Ascending aorta (tissue), 2 donors: ENCODE data around the gene MTOR. TPM values are rescaled to one million over a fixed set of nuclear protein-coding genes. Genes with fewer than 3 reads are reported as not detected.

Experiments used
- DNase-seq, 2 donors: peaks; one replicate each; pipeline ENCODE4 v3.0.0-alpha.2; 2019; ENCODE audit warnings: low spot score in 2 of 2
- H3K27ac ChIP-seq, 2 donors: fragments of 200-600 bp; sonication (generic); one replicate each; pipeline ENCODE4 v1.5.1; 2016 to 2017; ENCODE audit warnings: mild to moderate bottlenecking in 1 of 2
- H3K27me3 ChIP-seq: fragments of 200-600 bp; sonication (generic); one replicate; pipeline ENCODE4 v1.5.1; 2017
- H3K36me3 ChIP-seq, 2 donors: fragments of 200-600 bp; sonication (generic); one replicate each; pipeline ENCODE4 v1.5.1; 2016
- H3K4me1 ChIP-seq, 2 donors: fragments of 200-600 bp; sonication (generic); one replicate each; pipeline ENCODE4 v1.5.1; 2016 to 2017; ENCODE audit warnings: mild to moderate bottlenecking in 1 of 2
- H3K4me3 ChIP-seq, 2 donors: fragments of 200-600 bp; sonication (generic); one replicate each; pipeline ENCODE4 v1.5.1; 2016 to 2017; ENCODE audit warnings: mild to moderate bottlenecking in 1 of 2
- H3K9me3 ChIP-seq, 2 donors: fragments of 200-600 bp; sonication (generic); one replicate each; pipeline ENCODE4 v1.5.1; 2016
- intact Hi-C: fragments of 100-400 bp; cut with DNase I; formaldehyde crosslinking; loops from one replicate; pipeline ENCODE4 v1.15.1; 2023
- total RNA-seq: library from RNA; depleted of rRNA; stranded (reverse); fragments of >200 nt; gene quantifications from one replicate; pipeline ENCODE4 v1.1.0, GENCODE V29; 2016
- TF ChIP-seq, protein P1 (sequence below), 3 experiments: fragments of 200-600 bp in 2 of 3; fragments of 450-650 bp in 1 of 3; sonication (generic) in 2 of 3; IDR thresholded peaks; one replicate each; pipeline ENCODE4 v1.5.1; 2016 to 2019; ENCODE audit warnings: antibody characterized with exemption in 3 of 3, mild to moderate bottlenecking in 1 of 3, moderate library complexity in 1 of 3

Gene MTOR
- total RNA-seq, 1 donor from 2014 or later: 28.0 TPM

DNA sequence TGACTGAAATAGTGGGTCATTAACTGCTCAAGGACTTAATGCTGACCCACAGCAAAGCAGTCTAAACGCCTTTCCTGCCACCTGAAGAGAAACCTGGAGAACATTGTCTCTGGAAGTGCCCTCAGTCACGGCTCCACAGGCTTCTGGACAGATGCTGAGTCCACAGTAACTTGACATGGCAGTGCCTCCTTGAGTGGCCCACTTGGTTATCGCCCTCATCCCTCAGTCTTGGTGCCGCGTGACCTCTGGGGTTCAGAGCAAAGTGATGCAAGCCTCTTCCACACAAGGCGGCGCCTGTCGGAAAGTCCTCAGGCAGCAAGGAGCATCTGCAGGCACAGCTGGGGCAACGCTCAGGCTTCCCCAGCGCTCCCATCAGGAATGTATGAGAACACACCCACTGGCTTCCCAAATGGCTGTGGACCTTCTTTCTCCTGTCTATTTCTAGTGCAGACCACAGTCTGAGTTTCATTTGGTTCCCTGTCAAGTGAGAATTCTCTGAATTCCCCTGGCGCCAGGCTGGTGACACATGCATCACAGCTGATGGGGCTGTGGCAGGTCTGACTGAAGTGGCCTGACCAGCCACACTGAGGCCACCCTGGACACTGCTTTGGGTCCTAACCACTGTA lies 86.2 kb downstream of the MTOR start:
- TF ChIP-seq, protein P1, sequence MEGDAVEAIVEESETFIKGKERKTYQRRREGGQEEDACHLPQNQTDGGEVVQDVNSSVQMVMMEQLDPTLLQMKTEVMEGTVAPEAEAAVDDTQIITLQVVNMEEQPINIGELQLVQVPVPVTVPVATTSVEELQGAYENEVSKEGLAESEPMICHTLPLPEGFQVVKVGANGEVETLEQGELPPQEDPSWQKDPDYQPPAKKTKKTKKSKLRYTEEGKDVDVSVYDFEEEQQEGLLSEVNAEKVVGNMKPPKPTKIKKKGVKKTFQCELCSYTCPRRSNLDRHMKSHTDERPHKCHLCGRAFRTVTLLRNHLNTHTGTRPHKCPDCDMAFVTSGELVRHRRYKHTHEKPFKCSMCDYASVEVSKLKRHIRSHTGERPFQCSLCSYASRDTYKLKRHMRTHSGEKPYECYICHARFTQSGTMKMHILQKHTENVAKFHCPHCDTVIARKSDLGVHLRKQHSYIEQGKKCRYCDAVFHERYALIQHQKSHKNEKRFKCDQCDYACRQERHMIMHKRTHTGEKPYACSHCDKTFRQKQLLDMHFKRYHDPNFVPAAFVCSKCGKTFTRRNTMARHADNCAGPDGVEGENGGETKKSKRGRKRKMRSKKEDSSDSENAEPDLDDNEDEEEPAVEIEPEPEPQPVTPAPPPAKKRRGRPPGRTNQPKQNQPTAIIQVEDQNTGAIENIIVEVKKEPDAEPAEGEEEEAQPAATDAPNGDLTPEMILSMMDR (IDR thresholded peaks at IDR 0.05): no peak
- Histone ChIP-seq H3K9me3 (no peaks in the 10 kb centered on the region), H3K4me1 (peaks cover 11 to 37% of the 10 kb centered on the region in 2 donors), H3K36me3 (no peaks in the 10 kb centered on the region), H3K4me3 (no peak overlapping the region), H3K27ac (peak overlapping the region; percentile 12 to 15), H3K27me3 (no peaks in the 10 kb centered on the region)
- intact Hi-C loops: loop anchor here (5.0 kb wide), 1 partner anchor 34 kb away; no protein-coding TSS in a partner anchor
- DNase-seq: no peak

DNA sequence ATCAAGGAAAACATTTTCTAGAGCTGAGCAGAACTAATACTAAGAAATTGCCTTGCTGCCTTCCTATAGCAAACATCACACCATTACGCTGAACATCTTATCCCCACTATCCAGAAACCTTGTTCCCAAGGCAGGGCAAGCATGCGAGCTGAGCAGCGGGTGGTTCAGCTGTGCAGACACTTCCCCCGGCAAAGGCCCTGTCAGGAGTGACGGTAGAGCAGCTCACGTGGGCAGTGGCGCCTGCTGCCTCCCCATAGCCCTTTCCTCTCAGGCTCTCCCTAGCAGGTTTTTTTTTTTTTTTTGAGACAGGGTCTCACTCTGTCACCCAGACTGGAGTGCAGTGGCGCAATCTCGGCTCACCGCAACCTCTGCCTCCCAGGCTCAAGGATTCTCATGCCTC lies 86.9 kb downstream of the MTOR start:
- intact Hi-C loops: loop anchor here (5.0 kb wide), 1 partner anchor 33 kb away; no protein-coding TSS in a partner anchor
- peaks cover 11 to 36% of the 10 kb centered on the region in 2 donors for H3K4me1 ChIP-seq
- H3K9me3 ChIP-seq: no peaks in the 10 kb centered on the region
- TF ChIP-seq, protein P1 (IDR thresholded peaks at IDR 0.05): no peak
- no peak overlapping the region for H3K27ac ChIP-seq
- H3K27me3 ChIP-seq: no peaks in the 10 kb centered on the region
- DNase-seq: no peak
- no peaks in the 10 kb centered on the region for H3K36me3 ChIP-seq
- H3K4me3 ChIP-seq: no peak overlapping the region

DNA sequence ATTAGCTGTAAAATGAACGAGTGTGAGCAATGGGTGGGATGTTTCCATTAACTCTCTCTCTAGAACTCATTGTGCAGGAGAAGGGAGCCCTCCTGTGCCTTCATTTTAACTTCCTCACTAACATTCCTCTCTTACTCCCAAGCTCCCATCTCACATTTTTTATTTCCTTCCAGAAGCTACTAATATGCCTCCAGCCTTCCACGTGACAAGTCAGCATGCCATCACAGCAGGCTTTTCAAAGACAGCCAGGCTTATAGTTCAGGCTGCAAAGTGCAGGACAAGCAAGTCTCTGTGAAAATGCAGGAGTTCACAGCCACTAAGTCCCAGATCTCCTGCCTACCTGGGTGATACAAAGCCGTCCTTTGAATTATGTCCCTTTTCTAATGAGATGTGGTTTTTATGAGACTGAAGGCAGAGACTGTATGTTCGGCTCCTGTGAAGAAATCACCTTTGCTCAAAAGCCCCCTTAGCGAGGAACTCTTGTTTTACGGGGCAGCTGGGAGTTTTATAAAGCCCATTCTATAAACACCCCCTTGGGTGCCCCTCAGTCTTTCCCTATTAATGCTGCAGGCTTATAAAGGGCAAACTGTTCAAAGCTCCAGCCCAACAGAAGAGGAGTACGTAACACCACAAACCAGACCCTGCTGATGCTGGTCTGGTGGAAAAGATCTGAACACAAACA lies 87.9 kb downstream of the MTOR start:
- no peaks in the 10 kb centered on the region for H3K36me3 ChIP-seq
- H3K27ac ChIP-seq: no peak overlapping the region
- TF ChIP-seq, protein P1 (IDR thresholded peaks at IDR 0.05): no peak

DNA sequence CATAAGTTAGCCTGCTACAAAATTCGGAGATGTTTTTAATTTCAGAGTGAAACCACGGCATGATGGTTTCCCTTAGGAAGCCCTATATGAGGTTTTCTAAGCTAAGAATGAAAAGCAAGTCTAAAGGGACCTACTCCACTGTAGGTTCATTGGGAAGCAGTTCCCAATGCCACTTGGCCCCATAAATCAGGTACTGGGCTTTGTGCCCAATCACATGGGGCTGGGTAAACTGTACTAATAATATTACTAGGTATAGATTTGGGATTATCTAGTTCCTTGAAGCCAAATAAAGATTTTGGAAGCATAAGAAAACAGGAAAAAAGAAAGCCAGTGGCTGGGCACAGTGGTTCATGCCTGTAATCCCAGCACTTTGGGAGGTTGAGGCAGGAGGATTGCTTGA lies 92.2 kb downstream of the MTOR start:
- no peak for DNase-seq
- H3K4me1 ChIP-seq: no peaks in the 10 kb centered on the region
- TF ChIP-seq, protein P1 (IDR thresholded peaks at IDR 0.05): no peak
- H3K36me3 ChIP-seq: peaks cover 0 to 10% of the 10 kb centered on the region in 2 donors
- H3K27me3 ChIP-seq: no peaks in the 10 kb centered on the region
- no peak overlapping the region for H3K27ac ChIP-seq
- H3K9me3 ChIP-seq: no peaks in the 10 kb centered on the region
- intact Hi-C loops: no loop called here
- no peak overlapping the region for H3K4me3 ChIP-seq

More for the DNA sequence above, 87.9 kb downstream of the MTOR start:
- H3K4me3 ChIP-seq: no peak overlapping the region
- no peak for DNase-seq
- H3K9me3 ChIP-seq: no peaks in the 10 kb centered on the region
- intact Hi-C loops: no loop called here
- no peaks in the 10 kb centered on the region for H3K27me3 ChIP-seq
- peaks cover 9 to 28% of the 10 kb centered on the region in 2 donors for H3K4me1 ChIP-seq

DNA sequence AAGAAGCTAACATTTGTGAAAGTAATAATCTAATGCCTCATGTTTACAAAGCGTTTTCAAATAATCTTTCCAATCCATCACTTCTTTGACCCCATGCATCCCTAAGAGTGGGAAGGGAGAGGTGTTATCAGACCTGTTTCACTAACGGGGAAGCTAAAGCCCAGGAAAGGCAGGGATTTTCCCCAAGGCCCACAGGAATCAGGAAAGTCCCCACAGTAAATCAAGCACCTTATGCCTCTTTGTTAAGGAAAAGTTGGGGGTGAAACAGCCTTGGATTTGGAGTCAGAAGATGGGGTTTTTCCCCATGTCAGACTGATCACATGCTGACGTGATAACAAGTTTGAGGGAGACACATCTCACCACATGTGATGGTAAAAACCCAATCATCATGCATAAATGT lies 93.1 kb downstream of the MTOR start:
- intact Hi-C loops: no loop called here
- Histone ChIP-seq H3K9me3 (no peaks in the 10 kb centered on the region), H3K27me3 (no peaks in the 10 kb centered on the region), H3K4me3 (no peak overlapping the region), H3K27ac (no peak overlapping the region), H3K36me3 (peaks cover 0 to 10% of the 10 kb centered on the region in 2 donors), H3K4me1 (no peaks in the 10 kb centered on the region)
- DNase-seq: no peak
- TF ChIP-seq, protein P1 (IDR thresholded peaks at IDR 0.05): no peak
